Activated naive CD4-positive, alpha-beta T cell treated with anti-CD3 and anti-CD28 coated beads, Interleukin-2, amount 10 ng/mL, durations not matched to agents 7 days and 5 days (primary cell): Measurements from ENCODE around the gene SYT11.

ENCODE experiments used
- CTCF ChIA-PET: fragments of 350-600 bp; sonication (Branson Sonifier 250); formaldehyde crosslinking; loops from one replicate; lab custom pipeline; 2021; ENCODE audit warnings: antibody characterized with exemption; lab: Charles Lee
- DNase-seq: peaks from one replicate; pipeline ENCODE4 v3.0.0-alpha.2; 2020
- H3K27ac Mint-ChIP-seq: one replicate; pipeline ENCODE4 v1.8.0; 2021; ENCODE audit warnings: mild to moderate bottlenecking, moderate library complexity, mixed read lengths
- H3K27me3 Mint-ChIP-seq: one replicate; pipeline ENCODE4 v1.8.0; 2021; ENCODE audit warnings: mild to moderate bottlenecking, mixed read lengths
- H3K36me3 Mint-ChIP-seq: one replicate; pipeline ENCODE4 v1.8.0; 2021; ENCODE audit warnings: mixed read lengths
- H3K4me1 Mint-ChIP-seq: one replicate; pipeline ENCODE4 v1.8.0; 2021; ENCODE audit warnings: mixed read lengths
- H3K4me3 Mint-ChIP-seq: one replicate; pipeline ENCODE4 v1.8.0; 2021; ENCODE audit warnings: mild to moderate bottlenecking, moderate library complexity, mixed read lengths
- H3K9me3 Mint-ChIP-seq: one replicate; pipeline ENCODE4 v1.8.0; 2021; ENCODE audit warnings: mixed read lengths

The SYT11 gene

DNA sequence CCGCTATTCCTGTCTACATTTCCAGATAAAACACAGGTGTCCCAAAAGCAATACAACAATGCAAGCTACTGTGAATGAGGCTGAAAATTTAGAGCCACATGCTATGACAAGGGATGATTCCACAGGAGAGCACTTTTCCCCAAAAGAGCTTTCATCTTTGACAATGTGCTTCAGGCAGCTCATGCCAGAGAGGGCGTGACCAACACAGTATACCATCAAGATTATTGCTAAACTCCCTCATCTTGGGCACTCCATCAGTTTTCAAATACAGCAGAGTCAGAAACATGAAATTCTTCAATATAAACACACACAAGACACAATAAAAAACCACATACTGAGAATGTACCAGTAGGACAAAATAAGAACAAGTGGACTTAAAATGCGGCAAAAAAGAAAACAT is 9.0 kb upstream of the SYT11 start:
- Mint-ChIP-seq H3K4me3 (no peak overlapping the region), H3K27me3 (no peaks in the 10 kb centered on the region), H3K36me3 (peaks cover 49% of the 10 kb centered on the region), H3K9me3 (no peaks in the 10 kb centered on the region), H3K27ac (no peak overlapping the region), H3K4me1 (peaks cover 59% of the 10 kb centered on the region)
- CTCF ChIA-PET, result interaction anchor here (0.7 kb wide), 1 partner anchor 16 kb away, joined by 3 read pairs; no protein-coding TSS in a partner anchor
- DNase-seq, result no peak

GRCh38 chr1:155856257-155856974 is 3.0 kb upstream of the SYT11 start:
- no peak for DNase-seq
- Mint-ChIP-seq H3K9me3 (no peaks in the 10 kb centered on the region), H3K27ac (peak overlapping the region; percentile 95), H3K4me1 (peaks cover 73% of the 10 kb centered on the region), H3K4me3 (peak overlapping the region; percentile 90), H3K27me3 (peaks cover 18% of the 10 kb centered on the region), H3K36me3 (peaks cover 24% of the 10 kb centered on the region)
- CTCF ChIA-PET, result interaction anchor here (1.2 kb wide), 1 partner anchor 37 kb away, joined by 5 read pairs; no protein-coding TSS in a partner anchor

DNA sequence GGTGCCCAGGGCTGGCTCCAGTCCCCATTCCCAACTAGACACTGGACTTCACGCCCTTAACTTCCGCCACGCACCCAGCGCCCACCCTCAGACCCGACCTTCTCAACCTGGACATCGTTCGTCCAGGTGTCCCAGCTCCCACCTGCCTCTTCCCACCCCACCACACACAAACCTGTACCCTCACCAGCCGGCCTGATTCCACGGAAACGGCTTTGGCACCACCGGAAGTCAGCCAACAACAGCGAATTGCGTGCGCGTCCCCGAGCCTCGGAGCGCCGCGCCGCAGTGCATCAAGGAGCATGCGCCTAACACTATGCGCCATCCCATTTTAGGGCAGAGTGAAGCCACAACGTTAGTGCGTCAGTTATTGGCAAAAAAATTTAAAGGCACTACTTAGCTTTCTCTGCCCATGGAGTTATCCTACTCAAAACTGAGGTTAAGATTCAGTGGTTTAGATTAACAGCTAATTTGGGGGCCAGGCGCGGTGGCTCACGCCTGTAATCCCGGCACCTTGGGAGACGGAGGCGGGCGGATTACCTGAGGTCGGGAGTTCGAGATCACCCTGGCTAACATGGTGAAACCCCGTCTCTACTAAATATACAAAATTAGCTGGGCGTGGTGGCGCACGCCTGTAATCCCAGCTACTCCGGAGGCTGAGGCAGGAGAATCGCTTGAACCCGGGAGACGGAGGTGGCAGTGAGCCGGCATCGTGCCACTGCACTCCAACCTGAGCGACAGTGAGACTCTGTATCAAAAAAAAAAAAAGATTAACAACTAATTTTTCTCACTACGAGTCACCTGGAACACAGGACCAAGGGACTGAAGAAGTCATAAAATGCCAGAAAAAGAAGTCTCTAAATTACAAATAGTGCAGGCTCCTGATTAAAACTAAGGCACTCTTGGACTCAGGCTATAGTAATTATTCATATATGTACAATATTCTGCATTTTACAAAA is 2.1 kb upstream of the SYT11 start, which contains the start of gene GON4L:
GON4L (minus strand) TSS at position 240 of the 956 bp plus-strand sequence. CDS start 3,434 bp downstream, outside the sequence.
- Mint-ChIP-seq H3K4me3 (peak within 1 kb of the TSS; percentile 90), H3K36me3 (peaks cover 21% of the 10 kb centered on the region), H3K27me3 (peaks cover 18% of the 10 kb centered on the region), H3K4me1 (peaks cover 68% of the 10 kb centered on the region), H3K9me3 (no peaks in the 10 kb centered on the region), H3K27ac (peak within 1 kb of the TSS; percentile 95)
- DNase-seq, result peak; percentile 93
- CTCF ChIA-PET, result interaction anchor here (1.2 kb wide), 1 partner anchor 36 kb away, joined by 5 read pairs; no protein-coding TSS in a partner anchor

GRCh38 chr1:155858800-155859233 is 550 bp upstream of the SYT11 start:
- Mint-ChIP-seq H3K27me3 (peaks cover 18% of the 10 kb centered on the region), H3K4me1 (peaks cover 55% of the 10 kb centered on the region), H3K9me3 (no peaks in the 10 kb centered on the region), H3K4me3 (peak overlapping the region; percentile 77), H3K36me3 (peaks cover 8% of the 10 kb centered on the region), H3K27ac (peak overlapping the region; percentile 85)
- DNase-seq, result no peak
- CTCF ChIA-PET, result interaction anchor here (2.0 kb wide), 1 partner anchor 130 kb away, joined by 7 read pairs; no protein-coding TSS in a partner anchor

GRCh38 chr1:155859881-155860871 is 809 bp downstream of the SYT11 start:
- peaks cover 6% of the 10 kb centered on the region for H3K36me3 Mint-ChIP-seq
- H3K4me1 Mint-ChIP-seq, result peaks cover 53% of the 10 kb centered on the region
- peak; percentile 63 for DNase-seq
- CTCF ChIA-PET, result interaction anchor here (2.0 kb wide), 1 partner anchor 129 kb away, joined by 7 read pairs; no protein-coding TSS in a partner anchor
- peak overlapping the region; percentile 85 for H3K27ac Mint-ChIP-seq
- peaks cover 18% of the 10 kb centered on the region for H3K27me3 Mint-ChIP-seq
- H3K9me3 Mint-ChIP-seq, result no peaks in the 10 kb centered on the region
- H3K4me3 Mint-ChIP-seq, result peak overlapping the region; percentile 77

GRCh38 chr1:155860970-155861510 is 1.7 kb downstream of the SYT11 start:
- Mint-ChIP-seq H3K27me3 (peaks cover 18% of the 10 kb centered on the region), H3K4me3 (peak overlapping the region; percentile 77), H3K27ac (no peak overlapping the region), H3K4me1 (peaks cover 46% of the 10 kb centered on the region), H3K36me3 (peaks cover 3% of the 10 kb centered on the region), H3K9me3 (no peaks in the 10 kb centered on the region)
- CTCF ChIA-PET, result interaction anchor here (0.6 kb wide), 1 partner anchor 18 kb away, joined by 3 read pairs; no protein-coding TSS in a partner anchor
- no peak for DNase-seq

DNA sequence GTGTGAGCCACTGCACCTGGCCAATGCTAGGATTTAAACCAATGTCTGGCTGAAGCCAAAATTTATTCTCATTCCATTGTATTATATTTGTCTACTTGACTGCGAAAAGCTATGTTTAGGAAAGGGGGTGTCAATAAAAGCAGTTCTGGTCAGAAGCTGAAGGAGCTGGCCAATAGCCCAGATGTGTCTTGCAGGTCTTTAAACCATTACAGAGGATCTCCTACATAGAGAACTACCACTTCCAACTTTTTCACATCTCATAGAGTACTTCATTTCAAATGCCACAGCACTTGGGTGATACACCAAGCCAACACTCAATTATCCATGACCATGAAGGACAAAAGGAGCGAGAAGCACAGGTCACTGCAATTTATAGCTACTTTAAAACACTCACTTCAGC is 2.5 kb downstream of the SYT11 start:
- Mint-ChIP-seq H3K9me3 (no peaks in the 10 kb centered on the region), H3K36me3 (peaks cover 2% of the 10 kb centered on the region), H3K27ac (no peak overlapping the region), H3K27me3 (peaks cover 18% of the 10 kb centered on the region), H3K4me3 (no peak overlapping the region), H3K4me1 (peaks cover 41% of the 10 kb centered on the region)
- DNase-seq, result no peak
- CTCF ChIA-PET, result interaction anchor here (0.6 kb wide), 2 partner anchors 18 to 420 kb away, joined by 3 read pairs; no protein-coding TSS in a partner anchor

DNA sequence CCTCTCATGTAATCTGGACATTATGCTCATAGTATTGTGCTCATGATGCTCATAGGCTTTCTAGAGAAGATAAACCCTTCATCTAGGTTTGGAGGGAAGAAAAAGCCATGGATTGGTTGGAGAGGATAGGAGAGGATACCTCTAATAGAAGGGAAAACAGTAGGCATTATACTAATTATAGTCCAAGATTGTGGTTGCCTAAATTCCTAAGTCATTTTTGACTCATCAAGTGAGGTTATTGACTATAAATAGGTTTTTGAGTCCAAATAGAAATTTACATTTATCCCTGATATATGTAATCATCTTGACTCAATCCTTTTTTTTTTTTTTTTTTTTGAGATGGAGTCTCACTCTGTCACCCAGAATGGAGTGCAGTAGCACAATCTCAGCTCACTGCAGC is 5.0 kb downstream of the SYT11 start:
- H3K27ac Mint-ChIP-seq, result no peak overlapping the region
- H3K4me1 Mint-ChIP-seq, result peaks cover 18% of the 10 kb centered on the region
- CTCF ChIA-PET, result no interaction called here
- H3K4me3 Mint-ChIP-seq, result no peak overlapping the region
- H3K36me3 Mint-ChIP-seq, result no peaks in the 10 kb centered on the region
- no peak for DNase-seq
- no peaks in the 10 kb centered on the region for H3K9me3 Mint-ChIP-seq
- peaks cover 15% of the 10 kb centered on the region for H3K27me3 Mint-ChIP-seq

- Mint-ChIP-seq H3K27me3 (peaks cover 6% of the 10 kb centered on the region), H3K4me1 (no peaks in the 10 kb centered on the region), H3K36me3 (no peaks in the 10 kb centered on the region), H3K27ac (no peak overlapping the region), H3K9me3 (no peaks in the 10 kb centered on the region), H3K4me3 (no peak overlapping the region)
- CTCF ChIA-PET, result no interaction called here
- DNase-seq, result no peak
Observed at GRCh38 chr1:155867766-155868165, 8.4 kb downstream of the SYT11 start.

- no peaks in the 10 kb centered on the region for H3K36me3 Mint-ChIP-seq
- DNase-seq, result no peak
- H3K4me3 Mint-ChIP-seq, result no peak overlapping the region
- no peaks in the 10 kb centered on the region for H3K4me1 Mint-ChIP-seq
- H3K9me3 Mint-ChIP-seq, result no peaks in the 10 kb centered on the region
- CTCF ChIA-PET, result no interaction called here
- H3K27me3 Mint-ChIP-seq, result peaks cover 6% of the 10 kb centered on the region
- H3K27ac Mint-ChIP-seq, result no peak overlapping the region
Observed at GRCh38 chr1:155871390-155871789, 12.0 kb downstream of the SYT11 start.

DNA sequence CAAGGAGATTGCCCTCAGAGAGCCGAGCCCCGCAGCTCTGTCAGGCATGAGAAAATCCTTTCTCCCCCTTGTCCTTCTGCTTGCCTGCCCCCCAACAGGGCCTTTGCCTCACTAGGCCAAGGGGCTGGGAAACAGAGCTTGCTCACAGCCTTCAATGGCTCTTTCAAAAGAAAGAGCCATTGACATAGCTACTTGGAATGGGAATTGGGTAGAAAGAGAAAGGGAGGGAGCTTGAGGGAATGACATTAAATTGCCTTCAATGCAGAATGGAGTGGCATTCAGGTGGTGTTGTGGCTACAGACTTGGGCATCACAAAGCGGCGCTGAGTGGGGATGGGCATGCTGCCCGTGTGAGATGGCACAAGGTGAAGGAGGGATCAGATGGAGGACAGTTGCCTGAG is 13.2 kb downstream of the SYT11 start:
- CTCF ChIA-PET, result interaction anchor here (0.8 kb wide), 1 partner anchor 61 kb away, joined by 3 read pairs; no protein-coding TSS in a partner anchor
- H3K36me3 Mint-ChIP-seq, result no peaks in the 10 kb centered on the region

DNA sequence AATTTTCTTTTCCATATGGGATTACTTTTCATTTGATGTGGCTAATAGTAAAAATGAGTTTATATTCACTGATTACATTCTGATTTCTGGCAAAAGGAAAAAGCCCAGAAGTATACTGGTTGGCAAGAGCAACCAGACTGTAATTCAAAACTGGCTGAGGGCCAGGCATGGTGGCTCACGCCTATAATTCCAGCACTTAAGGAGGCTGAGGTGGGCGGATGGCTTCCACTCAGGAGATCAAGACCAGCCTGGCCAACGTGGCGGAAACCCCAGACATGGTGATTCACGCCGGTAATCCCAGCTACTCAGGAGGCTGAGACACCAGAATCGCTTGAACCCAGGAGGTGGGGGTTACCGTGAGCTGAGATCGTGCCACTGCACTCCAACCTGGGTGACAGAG is 14.5 kb downstream of the SYT11 start:
- no peak overlapping the region for H3K4me3 Mint-ChIP-seq
- DNase-seq, result no peak
- no peaks in the 10 kb centered on the region for H3K36me3 Mint-ChIP-seq
- H3K9me3 Mint-ChIP-seq, result no peaks in the 10 kb centered on the region
- CTCF ChIA-PET, result no interaction called here
- peaks cover 6% of the 10 kb centered on the region for H3K27me3 Mint-ChIP-seq
- no peaks in the 10 kb centered on the region for H3K4me1 Mint-ChIP-seq
- no peak overlapping the region for H3K27ac Mint-ChIP-seq

More for the DNA sequence above, 13.2 kb downstream of the SYT11 start:
- Mint-ChIP-seq H3K27ac (no peak overlapping the region), H3K27me3 (peaks cover 6% of the 10 kb centered on the region), H3K4me1 (no peaks in the 10 kb centered on the region), H3K9me3 (no peaks in the 10 kb centered on the region), H3K4me3 (no peak overlapping the region)
- DNase-seq, result no peak

- Mint-ChIP-seq H3K27me3 (no peaks in the 10 kb centered on the region), H3K27ac (no peak overlapping the region), H3K36me3 (peaks cover 3% of the 10 kb centered on the region), H3K4me3 (no peak overlapping the region), H3K9me3 (no peaks in the 10 kb centered on the region), H3K4me1 (no peaks in the 10 kb centered on the region)
- no peak for DNase-seq
- CTCF ChIA-PET, result interaction anchor here (0.8 kb wide), 1 partner anchor 188 kb away, joined by 3 read pairs; no protein-coding TSS in a partner anchor
Observed at GRCh38 chr1:155877945-155878344, 18.6 kb downstream of the SYT11 start.
